ENCODE measurements around the gene PPIP5K1.

PPIP5K1 gene

GRCh38 chr15:43508421-43508820 is 81.6 kb downstream of the PPIP5K1 start:
- Mint-ChIP-seq H3K4me1 (peaks cover 64% of the 10 kb centered on the region), H3K27me3 (ENCODE audit: low read depth) (peaks cover 3% of the 10 kb centered on the region), H3K4me3 (peak overlapping the region; percentile 17 to 60 (median 48)), H3K36me3 (ENCODE audit: low read depth) (no peaks in the 10 kb centered on the region), H3K27ac (peak overlapping the region; percentile 98 to 99 (median 98)), H3K9me3 (no peaks in the 10 kb centered on the region)
- TF ChIP-seq CTCF (IDR thresholded peaks at IDR 0.05; ENCODE audit: unreplicated experiment in 3 of 3), result no peak

DNA sequence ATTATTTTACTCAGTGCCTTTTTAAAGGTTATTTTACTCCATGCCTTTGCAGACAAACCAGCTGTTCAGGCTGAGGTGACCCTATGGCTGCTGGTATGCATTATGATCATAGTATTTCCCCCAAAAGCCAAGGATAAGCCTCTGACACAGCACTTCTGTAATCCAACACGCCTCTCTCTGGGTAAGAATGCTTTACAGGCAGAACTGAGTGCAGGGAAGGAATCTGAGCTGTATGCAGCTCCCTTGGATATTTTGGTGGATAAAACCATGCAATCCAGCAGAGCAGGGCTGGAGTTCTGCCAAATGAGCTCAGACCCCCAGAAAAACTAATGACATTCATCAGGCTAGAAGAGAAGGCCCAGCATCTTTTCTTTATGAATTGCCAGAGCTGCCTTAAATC is 84.3 kb downstream of the PPIP5K1 start:
- Mint-ChIP-seq H3K27ac (peak overlapping the region; percentile 88 to 93 (median 89)), H3K4me1 (peaks cover 46% of the 10 kb centered on the region), H3K4me3 (peak overlapping the region in 2 of 3 experiments; percentile 33 to 44), H3K9me3 (no peaks in the 10 kb centered on the region), H3K36me3 (ENCODE audit: low read depth) (no peaks in the 10 kb centered on the region), H3K27me3 (ENCODE audit: low read depth) (peaks cover 5% of the 10 kb centered on the region)
- no peak for TF ChIP-seq CTCF (IDR thresholded peaks at IDR 0.05; ENCODE audit: unreplicated experiment in 3 of 3)

GRCh38 chr15:43499635-43500034 is 90.4 kb downstream of the PPIP5K1 start:
- no peaks in the 10 kb centered on the region for H3K36me3 Mint-ChIP-seq (ENCODE audit: low read depth)
- peaks cover 5% of the 10 kb centered on the region for H3K4me1 Mint-ChIP-seq
- H3K27ac Mint-ChIP-seq, result no peak overlapping the region
- H3K4me3 Mint-ChIP-seq, result no peak overlapping the region
- no peaks in the 10 kb centered on the region for H3K9me3 Mint-ChIP-seq
- TF ChIP-seq CTCF (IDR thresholded peaks at IDR 0.05; ENCODE audit: unreplicated experiment in 3 of 3), result no peak
- H3K27me3 Mint-ChIP-seq (ENCODE audit: low read depth), result peaks cover 5% of the 10 kb centered on the region

- Mint-ChIP-seq H3K36me3 (ENCODE audit: low read depth) (no peaks in the 10 kb centered on the region), H3K4me1 (peaks cover 5% of the 10 kb centered on the region), H3K9me3 (no peaks in the 10 kb centered on the region), H3K4me3 (no peak overlapping the region), H3K27ac (no peak overlapping the region), H3K27me3 (ENCODE audit: low read depth) (peaks cover 5% of the 10 kb centered on the region)
- TF ChIP-seq CTCF (IDR thresholded peaks at IDR 0.05; ENCODE audit: unreplicated experiment in 3 of 3), result no peak
Measured at GRCh38 chr15:43498990-43499389, 91.0 kb downstream of the PPIP5K1 start.

DNA sequence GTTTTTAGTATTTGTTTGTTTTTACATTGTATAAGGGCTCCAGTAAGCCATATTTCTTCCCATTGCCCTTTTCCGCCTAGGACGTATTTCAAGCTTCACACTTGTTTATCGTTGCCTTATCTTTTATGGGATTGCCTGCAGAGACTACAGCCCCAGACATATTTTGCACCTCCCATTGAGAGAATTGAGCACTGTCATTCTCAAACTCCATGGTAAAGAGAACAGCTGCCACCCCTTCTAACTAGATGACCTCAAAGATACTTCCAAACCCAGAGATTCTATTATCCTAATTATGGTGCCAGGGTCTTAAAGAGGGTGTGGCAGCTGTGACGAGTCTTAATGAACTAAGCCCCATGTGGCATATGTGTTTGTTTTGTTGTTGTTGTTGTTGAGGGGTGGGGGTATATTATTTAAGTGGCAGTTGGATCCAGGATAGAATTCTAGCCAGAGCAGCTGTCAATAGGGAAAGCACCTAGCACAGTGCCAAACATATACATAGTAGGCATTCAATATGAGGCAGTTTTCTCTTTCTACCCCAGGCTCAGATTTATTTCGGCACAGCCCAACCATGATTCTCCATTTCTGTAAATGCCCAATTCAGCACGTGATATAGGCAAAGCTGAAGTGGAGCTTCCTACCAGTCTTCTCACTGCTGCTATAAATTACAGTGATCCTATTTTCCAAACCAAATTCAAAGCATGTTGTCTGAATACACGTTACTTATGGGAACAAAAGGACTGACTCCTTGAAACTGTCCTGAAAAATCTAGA is 96.1 kb downstream of the PPIP5K1 start:
- peak overlapping the region; percentile 90 to 93 (median 92) for H3K4me3 Mint-ChIP-seq
- peaks cover 34% of the 10 kb centered on the region for H3K4me1 Mint-ChIP-seq
- H3K27ac Mint-ChIP-seq, result peak overlapping the region; percentile 72 to 93 (median 84)
- TF ChIP-seq CTCF (IDR thresholded peaks at IDR 0.05; ENCODE audit: unreplicated experiment in 3 of 3), result no peak
- peaks cover 24% of the 10 kb centered on the region for H3K36me3 Mint-ChIP-seq (ENCODE audit: low read depth)
- H3K9me3 Mint-ChIP-seq, result no peaks in the 10 kb centered on the region
- no peaks in the 10 kb centered on the region for H3K27me3 Mint-ChIP-seq (ENCODE audit: low read depth)

All from nephron (organoid).